WERI-Rb-1 (cell line): ENCODE results near the gene SPATA33.
"Not testable (repeated sequence)": the region's sequence is repeated elsewhere in the genome, so short reads cannot be mapped to it uniquely, and the experiment has no call there.

Experiments used
- DNase-seq: peaks from one replicate; pipeline ENCODE4 v3.0.0-alpha.2; 2020
- H3K27ac ChIP-seq: fragments of 250-450 bp; sonication (Bioruptor Pico); 2 replicates; pipeline ENCODE4 v1.5.1; 2020; ENCODE audit warnings: mild to moderate bottlenecking, moderate library complexity
- H3K27me3 ChIP-seq: fragments of 250-450 bp; sonication (Bioruptor Pico); 2 replicates; pipeline ENCODE4 v1.5.1; 2021; ENCODE audit warnings: mild to moderate bottlenecking, low read depth, moderate library complexity; ENCODE audit not compliant: insufficient read depth, severe bottlenecking
- H3K36me3 ChIP-seq: fragments of 250-450 bp; sonication (Bioruptor Pico); 2 replicates; pipeline ENCODE4 v1.5.1; 2020; ENCODE audit warnings: mild to moderate bottlenecking, moderate library complexity
- H3K4me3 ChIP-seq: 2 replicates; pipeline ENCODE4 v1.5.1; 2011; ENCODE audit warnings: low read depth, mild to moderate bottlenecking, control low read depth, low read length
- H3K9me3 ChIP-seq: fragments of 250-450 bp; sonication (Bioruptor Pico); 2 replicates; pipeline ENCODE4 v1.5.1; 2021; ENCODE audit warnings: mild to moderate bottlenecking, moderate library complexity; ENCODE audit not compliant: severe bottlenecking
- CTCF ChIP-seq: IDR thresholded peaks from 2 replicates; pipeline ENCODE4 v1.5.1; 2011; ENCODE audit warnings: low read depth, mild to moderate bottlenecking, control low read depth, inconsistent platforms, low read length

Gene SPATA33

GRCh38 chr16:89693289-89693731 lies 35.7 kb downstream of the SPATA33 start:
- no peak for TF ChIP-seq CTCF
- Histone ChIP-seq H3K27ac (no peak overlapping the region), H3K27me3 (no peaks in the 10 kb centered on the region), H3K9me3 (no peaks in the 10 kb centered on the region), H3K4me3 (no peak overlapping the region), H3K36me3 (peaks cover 8% of the 10 kb centered on the region; the same call in 1 of the 2 replicates)
- no peak for DNase-seq

GRCh38 chr16:89693931-89694783 lies 36.5 kb downstream of the SPATA33 start:
- H3K9me3 ChIP-seq = no peaks in the 10 kb centered on the region
- peaks cover 8% of the 10 kb centered on the region; the same call in 1 of the 2 replicates for H3K36me3 ChIP-seq
- DNase-seq = no peak
- H3K27me3 ChIP-seq = no peaks in the 10 kb centered on the region
- H3K4me3 ChIP-seq = no peak overlapping the region
- TF ChIP-seq CTCF = no peak
- H3K27ac ChIP-seq = no peak overlapping the region

GRCh38 chr16:89694784-89695085 lies 37.1 kb downstream of the SPATA33 start:
- not testable (repeated sequence) for DNase-seq, H3K27ac ChIP-seq, H3K4me3 ChIP-seq, H3K9me3 ChIP-seq, H3K36me3 ChIP-seq, H3K27me3 ChIP-seq

GRCh38 chr16:89695086-89695874 lies 37.6 kb downstream of the SPATA33 start:
- no peak for DNase-seq
- no peak overlapping the region for H3K4me3 ChIP-seq
- H3K9me3 ChIP-seq = no peaks in the 10 kb centered on the region
- no peak for TF ChIP-seq CTCF
- no peak overlapping the region for H3K27ac ChIP-seq
- peaks cover 5% of the 10 kb centered on the region; the same call in 1 of the 2 replicates for H3K36me3 ChIP-seq
- no peaks in the 10 kb centered on the region for H3K27me3 ChIP-seq

GRCh38 chr16:89695875-89696669 lies 38.4 kb downstream of the SPATA33 start:
- H3K4me3 ChIP-seq = no peak overlapping the region
- no peak for DNase-seq

More at GRCh38 chr16:89695875-89696669, 38.4 kb downstream of the SPATA33 start:
- H3K36me3 ChIP-seq = peaks cover 2% of the 10 kb centered on the region; the same call in 1 of the 2 replicates
- H3K9me3 ChIP-seq = no peaks in the 10 kb centered on the region
- no peaks in the 10 kb centered on the region for H3K27me3 ChIP-seq
- no peak for TF ChIP-seq CTCF
- H3K27ac ChIP-seq = no peak overlapping the region
